MM.1S (cell line): Measurements from ENCODE around the gene SLC6A16.

ENCODE experiments used
- CTCF ChIP-seq: fragments of 300-600 bp; sonication (generic); IDR thresholded peaks from 2 replicates; pipeline ENCODE4 v1.5.1; 2016; ENCODE audit warnings: antibody characterized with exemption, low read length, mixed read lengths
- EZH2 ChIP-seq: fragments of 300-600 bp; sonication (generic); optimal IDR thresholded peaks from 2 replicates; pipeline ENCODE3; 2017; ENCODE audit warnings: low read depth, mild to moderate bottlenecking, antibody characterized with exemption, low read length, mixed read lengths
- EZH2phosphoT487 ChIP-seq: fragments of 300-600 bp; sonication (generic); IDR thresholded peaks from 2 replicates; pipeline ENCODE4 v1.6.1; 2018; ENCODE audit warnings: antibody characterized with exemption, low read length

- no peak for TF ChIP-seq CTCF
- TF ChIP-seq EZH2, result no peak
- TF ChIP-seq EZH2phosphoT487, result no peak
Observed at GRCh38 chr19:49356382-49356781, 31.4 kb upstream of the SLC6A16 start.
